Gastroesophageal sphincter (tissue), 3 donors: ENCODE measurements around the gene PI4K2B.

Experiments used
- EP300 ChIP-seq: sonication (generic); formaldehyde crosslinking; IDR thresholded peaks from one replicate; pipeline ENCODE4 v1.6.1; 2017; ENCODE audit warnings: antibody characterized with exemption, mild to moderate bottlenecking
- POLR2A ChIP-seq, 2 donors: fragments of 450-650 bp; IDR thresholded peaks; one replicate each; pipeline ENCODE4 v1.6.1; 2017; ENCODE audit warnings: antibody characterized with exemption in 2 of 2, mild to moderate bottlenecking in 2 of 2, moderate library complexity in 1 of 2
- POLR2AphosphoS5 ChIP-seq: sonication (generic); formaldehyde crosslinking; IDR thresholded peaks from one replicate; pipeline ENCODE4 v1.6.1; 2017; ENCODE audit warnings: antibody characterized with exemption
- TF ChIP-seq, protein P1 (sequence below), 4 experiments: fragments of 200-600 bp in 2 of 4; fragments of 450-650 bp in 2 of 4; sonication (generic) in 1 of 4; IDR thresholded peaks; one replicate each; pipeline ENCODE4 v1.5.1; 2017 to 2019; ENCODE audit warnings: antibody characterized with exemption in 4 of 4, mild to moderate bottlenecking in 2 of 4, moderate library complexity in 2 of 4

DNA sequence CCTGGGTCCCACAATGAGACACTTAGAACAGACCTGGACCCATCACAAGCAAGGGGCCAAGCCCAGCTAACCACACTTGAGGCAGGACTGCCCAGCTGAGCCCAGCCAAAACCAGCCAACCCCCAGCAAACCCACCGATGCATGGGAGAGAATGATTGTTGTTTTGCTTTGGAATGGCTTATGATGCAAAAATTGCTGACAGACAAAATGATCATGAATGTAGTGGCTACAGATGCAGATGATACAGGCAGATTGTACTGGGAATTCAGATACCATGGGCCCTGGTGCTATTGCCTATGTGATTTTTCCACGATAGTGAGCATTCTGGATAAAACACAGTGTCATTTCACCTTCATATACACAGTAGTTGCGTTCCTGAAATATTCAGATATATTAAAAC, 69.7 kb downstream of the PI4K2B start:
- no peak for TF ChIP-seq POLR2A (IDR thresholded peaks at IDR 0.05)
- TF ChIP-seq, protein P1, sequence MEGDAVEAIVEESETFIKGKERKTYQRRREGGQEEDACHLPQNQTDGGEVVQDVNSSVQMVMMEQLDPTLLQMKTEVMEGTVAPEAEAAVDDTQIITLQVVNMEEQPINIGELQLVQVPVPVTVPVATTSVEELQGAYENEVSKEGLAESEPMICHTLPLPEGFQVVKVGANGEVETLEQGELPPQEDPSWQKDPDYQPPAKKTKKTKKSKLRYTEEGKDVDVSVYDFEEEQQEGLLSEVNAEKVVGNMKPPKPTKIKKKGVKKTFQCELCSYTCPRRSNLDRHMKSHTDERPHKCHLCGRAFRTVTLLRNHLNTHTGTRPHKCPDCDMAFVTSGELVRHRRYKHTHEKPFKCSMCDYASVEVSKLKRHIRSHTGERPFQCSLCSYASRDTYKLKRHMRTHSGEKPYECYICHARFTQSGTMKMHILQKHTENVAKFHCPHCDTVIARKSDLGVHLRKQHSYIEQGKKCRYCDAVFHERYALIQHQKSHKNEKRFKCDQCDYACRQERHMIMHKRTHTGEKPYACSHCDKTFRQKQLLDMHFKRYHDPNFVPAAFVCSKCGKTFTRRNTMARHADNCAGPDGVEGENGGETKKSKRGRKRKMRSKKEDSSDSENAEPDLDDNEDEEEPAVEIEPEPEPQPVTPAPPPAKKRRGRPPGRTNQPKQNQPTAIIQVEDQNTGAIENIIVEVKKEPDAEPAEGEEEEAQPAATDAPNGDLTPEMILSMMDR (IDR thresholded peaks at IDR 0.05) = no peak
- no peak for TF ChIP-seq POLR2AphosphoS5
- TF ChIP-seq EP300 = no peak
